ENCODE data around the gene TSHZ3.

- TF ChIP-seq TAF1 (IDR thresholded peaks at IDR 0.05; ENCODE audit: borderline replicate concordance, insufficient read depth, low read length) (no peak), POLR2AphosphoS5 (IDR thresholded peaks at IDR 0.05; ENCODE audit: low read depth, low read length) (no peak), SIN3A (IDR thresholded peaks at IDR 0.05; ENCODE audit: borderline replicate concordance, insufficient read depth, low read length) (no peak)
- TF ChIP-seq, protein P1, sequence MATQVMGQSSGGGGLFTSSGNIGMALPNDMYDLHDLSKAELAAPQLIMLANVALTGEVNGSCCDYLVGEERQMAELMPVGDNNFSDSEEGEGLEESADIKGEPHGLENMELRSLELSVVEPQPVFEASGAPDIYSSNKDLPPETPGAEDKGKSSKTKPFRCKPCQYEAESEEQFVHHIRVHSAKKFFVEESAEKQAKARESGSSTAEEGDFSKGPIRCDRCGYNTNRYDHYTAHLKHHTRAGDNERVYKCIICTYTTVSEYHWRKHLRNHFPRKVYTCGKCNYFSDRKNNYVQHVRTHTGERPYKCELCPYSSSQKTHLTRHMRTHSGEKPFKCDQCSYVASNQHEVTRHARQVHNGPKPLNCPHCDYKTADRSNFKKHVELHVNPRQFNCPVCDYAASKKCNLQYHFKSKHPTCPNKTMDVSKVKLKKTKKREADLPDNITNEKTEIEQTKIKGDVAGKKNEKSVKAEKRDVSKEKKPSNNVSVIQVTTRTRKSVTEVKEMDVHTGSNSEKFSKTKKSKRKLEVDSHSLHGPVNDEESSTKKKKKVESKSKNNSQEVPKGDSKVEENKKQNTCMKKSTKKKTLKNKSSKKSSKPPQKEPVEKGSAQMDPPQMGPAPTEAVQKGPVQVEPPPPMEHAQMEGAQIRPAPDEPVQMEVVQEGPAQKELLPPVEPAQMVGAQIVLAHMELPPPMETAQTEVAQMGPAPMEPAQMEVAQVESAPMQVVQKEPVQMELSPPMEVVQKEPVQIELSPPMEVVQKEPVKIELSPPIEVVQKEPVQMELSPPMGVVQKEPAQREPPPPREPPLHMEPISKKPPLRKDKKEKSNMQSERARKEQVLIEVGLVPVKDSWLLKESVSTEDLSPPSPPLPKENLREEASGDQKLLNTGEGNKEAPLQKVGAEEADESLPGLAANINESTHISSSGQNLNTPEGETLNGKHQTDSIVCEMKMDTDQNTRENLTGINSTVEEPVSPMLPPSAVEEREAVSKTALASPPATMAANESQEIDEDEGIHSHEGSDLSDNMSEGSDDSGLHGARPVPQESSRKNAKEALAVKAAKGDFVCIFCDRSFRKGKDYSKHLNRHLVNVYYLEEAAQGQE (IDR thresholded peaks at IDR 0.05; ENCODE audit: insufficient read depth in 1 of 2, low read depth in 2 of 2, low read length in 2 of 2): peak; percentile 60 to 83; a peak in 3 of 4 replicates
Measured at GRCh38 chr19:31397308-31397707, 48.1 kb upstream of the TSHZ3 start.

All from PFSK-1 (cell line).